Heart left ventricle (tissue), 16 donors: Measurements from ENCODE around the gene ANKRD44. TPM values are rescaled to one million over a fixed set of nuclear protein-coding genes. Genes with fewer than 3 reads are reported as not detected.
A peak's percentile ranks its signal among the peaks of the same experiment; 100 is the strongest.

Experiments
- ATAC-seq, 4 donors: fragments of 200-7000 bp; cut with Tn5 transposase; one replicate each; pipeline ENCODE4 v1.9.1; 2020 to 2022; ENCODE audit warnings: moderate library complexity in 4 of 4, mild to moderate bottlenecking in 3 of 4, moderate number of reproducible peaks in 1 of 4
- DNase-seq, 5 donors: peaks; one replicate each; pipeline ENCODE4 v3.0.0-alpha.2; 2020
- H3K27ac ChIP-seq, 12 donors: fragments of 200-600 bp; sonication (generic) in 4 of 12; one replicate each; pipeline versions ENCODE4 v1.5.0 to v1.8.0; 2016 to 2022; ENCODE audit warnings: mild to moderate bottlenecking in 2 of 12
- H3K27me3 ChIP-seq, 9 donors: fragments of 200-600 bp; sonication (generic) in 2 of 9; one replicate each; pipeline versions ENCODE4 v1.5.1 to v1.8.0; 2016 to 2022; ENCODE audit warnings: mild to moderate bottlenecking in 3 of 9
- H3K36me3 ChIP-seq, 9 donors: fragments of 200-600 bp; sonication (generic) in 2 of 9; one replicate each; pipeline versions ENCODE4 v1.5.0 to v1.8.0; 2018 to 2022; ENCODE audit warnings: mild to moderate bottlenecking in 2 of 9
- H3K4me1 ChIP-seq, 12 donors: fragments of 200-600 bp; sonication (generic) in 4 of 12; one replicate each; pipeline versions ENCODE4 v1.5.0 to v1.8.0; 2016 to 2022; ENCODE audit warnings: mild to moderate bottlenecking in 3 of 12
- H3K4me3 ChIP-seq, 12 donors: fragments of 200-600 bp; sonication (generic) in 4 of 12; one replicate each; pipeline versions ENCODE4 v1.5.0 to v1.8.0; 2017 to 2022; ENCODE audit warnings: mild to moderate bottlenecking in 9 of 12, moderate library complexity in 4 of 12
- H3K9me3 ChIP-seq, 12 donors: fragments of 200-600 bp; sonication (generic) in 4 of 12; one replicate each; pipeline versions ENCODE4 v1.5.0 to v1.8.0; 2016 to 2022; ENCODE audit warnings: mild to moderate bottlenecking in 1 of 12
- CTCF ChIP-seq, 12 donors: fragments of 200-600 bp; sonication (generic) in 4 of 12; IDR thresholded peaks; one replicate each; pipeline versions ENCODE4 v1.5.0 to v1.8.0; 2018 to 2022; ENCODE audit warnings: antibody characterized with exemption in 12 of 12, mild to moderate bottlenecking in 5 of 12
- POLR2A ChIP-seq, 2 donors: fragments of 450-650 bp; IDR thresholded peaks; one replicate each; pipeline ENCODE4 v1.6.1; 2017; ENCODE audit warnings: antibody characterized with exemption in 2 of 2, mild to moderate bottlenecking in 2 of 2, moderate library complexity in 2 of 2
- WGBS, 4 donors: extraction: QIAGEN DNeasy Blood & Tissue Kit in 2 of 4; methylation state at CpG; one replicate each; pipeline versions ENCODE4 v1.1.5 to v1.1.7; 2013 to 2018; 5-methylcytosine and 5-hydroxymethylcytosine counted together
- intact Hi-C, 10 donors: fragments of 100-400 bp; cut with DNase I; formaldehyde crosslinking; loops; one replicate each; pipeline versions ENCODE4 v1.11.1 to v1.14.2; 2022
- polyA plus RNA-seq, 2 donors: library from polyadenylated mRNA; stranded (reverse); fragments of 200-250 nt; gene quantifications; one replicate each; pipeline ENCODE4 v1.2.3, GENCODE V29; 2013
- total RNA-seq, 9 donors: library from RNA; depleted of rRNA in 2 of 9; stranded (reverse); fragments of >200 nt in 2 of 9; fragmentation: NEBNext Ultra II Directional in 3 of 9; extraction: Animal tissue kit (Norgen Biotek cat#: 25700) in 3 of 9; gene quantifications; one replicate each; pipeline versions ENCODE4 v1.1.0 to v1.2.4, GENCODE V29; 2016 to 2023
- donor health status: ischemic (EF 13 %, LVEDD 7.1; RV severe dilation, severe dysfunction).
- donor health status: healthy with polysubstance abuse.
- donor health status: DM: no; HTN: yes; CAD: no.
- donor health status: DM: no; HTN: no; CAD: no.
- donor health status: ischemic (EF 25% LVEDD 6.9; RV normal size, moderate dysfunction).
- donor health status: ischemic (EF 25% LVEDD 5.7; RV mildly dilated, moderate dysfunction).
- donor health status: healthy.
- donor health status: DM: yes; HTN: yes; CAD: no.
- donor health status: ischemic (EF 35%, LVEDD 5.7; RV mildly dilated, moderate dysfunction).
- donor health status: nonischemic (EF 11% LVEDD 7.7; RV severe dilation, severe dysfunction).
- donor health status: DM: yes; HTN: yes; CAD: no.
- donor health status: PGD.
- donor health status: ischemic (EF 29% LVEDD 5.4; RV normal size, mild dysfunction).
- donor health status: nonischemic (EF 23%, LVEDD 6.1; RV moderate dilation, normal function).

Gene ANKRD44
- total and polyA plus RNA-seq, 11 donors = 2.4 to 30.6 (median 8.4) TPM

- DNase-seq (no peak), ATAC-seq (no peak)
- H3K4me1 ChIP-seq = peaks cover 0 to 50% (median 2%) of the 10 kb centered on the region in 12 donors
- H3K36me3 ChIP-seq = peaks cover 0 to 24% (median 0%) of the 10 kb centered on the region in 9 donors
- TF ChIP-seq POLR2A (IDR thresholded peaks at IDR 0.05) (no peak), CTCF (IDR thresholded peaks at IDR 0.05) (no peak)
- no peak overlapping the region for H3K4me3 ChIP-seq
- WGBS, 4 donors = 84 to 88% (median 87%) methylated on average over 3 of the region's 3 CpGs
- no peaks in the 10 kb centered on the region for H3K27me3 ChIP-seq
- H3K27ac ChIP-seq = peak overlapping the region in 1 of 12 donors; percentile 7
- intact Hi-C loops = no loop called here
- no peaks in the 10 kb centered on the region for H3K9me3 ChIP-seq
Observed at GRCh38 chr2:197137826-197138477, 172.6 kb downstream of the ANKRD44 start.

- DNase-seq (no peak), ATAC-seq (peak in 1 of 4 donors; percentile 63)
- Histone ChIP-seq H3K36me3 (peaks cover 0 to 24% (median 0%) of the 10 kb centered on the region in 9 donors), H3K27ac (peak overlapping the region in 1 of 12 donors; percentile 7), H3K27me3 (no peaks in the 10 kb centered on the region), H3K4me1 (peaks cover 0 to 45% (median 2%) of the 10 kb centered on the region in 12 donors), H3K9me3 (no peaks in the 10 kb centered on the region), H3K4me3 (no peak overlapping the region)
- 83 to 93% (median 92%) methylated on average over 4 of the region's 4 CpGs for WGBS, 4 donors
- TF ChIP-seq POLR2A (IDR thresholded peaks at IDR 0.05) = no peak
- no peak for TF ChIP-seq CTCF (IDR thresholded peaks at IDR 0.05)
- intact Hi-C loops = no loop called here
Observed at GRCh38 chr2:197137231-197137630, 173.3 kb downstream of the ANKRD44 start.

- TF ChIP-seq POLR2A (IDR thresholded peaks at IDR 0.05) (no peak), CTCF (IDR thresholded peaks at IDR 0.05) (no peak)
- 55 to 69% (median 62%) methylated on average over 5 of the region's 5 CpGs for WGBS, 4 donors
- Histone ChIP-seq H3K27ac (no peak overlapping the region), H3K4me1 (peaks cover 0 to 38% (median 4%) of the 10 kb centered on the region in 12 donors), H3K27me3 (no peaks in the 10 kb centered on the region), H3K4me3 (no peak overlapping the region), H3K9me3 (no peaks in the 10 kb centered on the region), H3K36me3 (peaks cover 0 to 24% (median 0%) of the 10 kb centered on the region in 9 donors)
- DNase-seq (no peak), ATAC-seq (peak in 2 of 4 donors; percentile 29 to 50)
- intact Hi-C loops = no loop called here
Observed at GRCh38 chr2:197136452-197136851, 174.1 kb downstream of the ANKRD44 start.

GRCh38 chr2:197135806-197136205 is 174.8 kb downstream of the ANKRD44 start:
- H3K9me3 ChIP-seq = no peaks in the 10 kb centered on the region
- intact Hi-C loops = no loop called here
- TF ChIP-seq POLR2A (IDR thresholded peaks at IDR 0.05) = no peak
- TF ChIP-seq CTCF (IDR thresholded peaks at IDR 0.05) = no peak
- DNase-seq (no peak), ATAC-seq (no peak)
- 95 to 100% (median 99%) methylated on average over 1 of the region's 1 CpG for WGBS, 4 donors
- no peak overlapping the region for H3K4me3 ChIP-seq
- H3K4me1 ChIP-seq = peaks cover 0 to 33% (median 4%) of the 10 kb centered on the region in 12 donors
- peaks cover 0 to 24% (median 0%) of the 10 kb centered on the region in 9 donors for H3K36me3 ChIP-seq
- H3K27me3 ChIP-seq = no peaks in the 10 kb centered on the region
- no peak overlapping the region for H3K27ac ChIP-seq
